Measurements from ENCODE around the gene FAM13B.

GRCh38 chr5:137916923-137917322 lies 116.0 kb downstream of the FAM13B start:
- TF ChIP-seq POLR2A (IDR thresholded peaks at IDR 0.05) (no peak), CTCF (IDR thresholded peaks at IDR 0.05) (no peak)

Measured in sigmoid colon (tissue), 3 donors.